ENCODE results near the gene CACNA1I.

Gene CACNA1I

GRCh38 chr22:39700565-39700964 is 130.0 kb downstream of the CACNA1I start:
- TF ChIP-seq EZH2 (IDR thresholded peaks at IDR 0.05) (no peak), FOXP2 (optimal IDR thresholded peaks at IDR 0.05; ENCODE audit: control extremely low read depth, extremely low read length, insufficient read depth) (no peak), POLR2AphosphoS5 (IDR thresholded peaks at IDR 0.05; ENCODE audit: borderline replicate concordance, low read depth, low read length) (no peak)
- 0 out of 2 replicates have a peak overlapping the region, but pooled peaks have one; percentile 28 for H3K27ac ChIP-seq
- H3K4me3 ChIP-seq, result no peak overlapping the region
- H3K9me3 ChIP-seq (ENCODE audit: low read depth, low read length), result no peaks in the 10 kb centered on the region
- no peaks in the 10 kb centered on the region for H3K36me3 ChIP-seq (ENCODE audit: insufficient read depth, low read length)
- H3K9ac ChIP-seq (ENCODE audit: insufficient read length), result no peak overlapping the region
- no peak for DNase-seq (ENCODE audit: low read depth, low spot score)

DNA sequence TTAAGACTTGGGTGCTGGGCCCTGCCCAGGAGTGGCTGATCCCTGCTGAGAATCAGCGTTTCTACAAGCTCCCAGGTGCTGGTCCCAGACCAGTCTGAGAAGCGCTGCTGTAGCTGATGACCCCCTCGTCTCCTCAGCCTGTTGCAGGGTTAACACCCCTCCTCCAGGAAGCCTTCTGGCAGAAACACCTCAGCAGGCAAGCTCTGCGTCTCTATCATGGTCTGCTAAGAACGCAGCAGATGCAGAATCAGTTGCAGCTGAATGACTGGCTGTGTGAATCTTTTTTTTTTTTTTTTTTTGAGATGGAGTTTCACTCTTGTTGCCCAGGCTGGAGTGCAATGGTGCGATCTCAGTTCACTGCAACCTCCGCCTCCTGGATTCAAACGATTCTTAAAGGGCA is 132.5 kb downstream of the CACNA1I start:
- TF ChIP-seq POLR2AphosphoS5 (IDR thresholded peaks at IDR 0.05; ENCODE audit: borderline replicate concordance, low read depth, low read length), result no peak
- TF ChIP-seq FOXP2 (optimal IDR thresholded peaks at IDR 0.05; ENCODE audit: control extremely low read depth, extremely low read length, insufficient read depth), result no peak
- no peak for TF ChIP-seq EZH2 (IDR thresholded peaks at IDR 0.05)
- H3K9me3 ChIP-seq (ENCODE audit: low read depth, low read length), result no peaks in the 10 kb centered on the region
- no peaks in the 10 kb centered on the region for H3K36me3 ChIP-seq (ENCODE audit: insufficient read depth, low read length)
- no peak overlapping the region for H3K27ac ChIP-seq
- DNase-seq (ENCODE audit: low read depth, low spot score), result no peak
- no peak overlapping the region for H3K9ac ChIP-seq (ENCODE audit: insufficient read length)
- H3K4me3 ChIP-seq, result no peak overlapping the region

- H3K4me3 ChIP-seq, result no peak overlapping the region
- TF ChIP-seq FOXP2 (optimal IDR thresholded peaks at IDR 0.05; ENCODE audit: control extremely low read depth, extremely low read length, insufficient read depth), result no peak
- TF ChIP-seq POLR2AphosphoS5 (IDR thresholded peaks at IDR 0.05; ENCODE audit: borderline replicate concordance, low read depth, low read length), result no peak
- TF ChIP-seq EZH2 (IDR thresholded peaks at IDR 0.05), result no peak
- no peak overlapping the region for H3K9ac ChIP-seq (ENCODE audit: insufficient read length)
- no peak for DNase-seq (ENCODE audit: low read depth, low spot score)
- no peak overlapping the region for H3K27ac ChIP-seq
- H3K9me3 ChIP-seq (ENCODE audit: low read depth, low read length), result no peaks in the 10 kb centered on the region
- H3K36me3 ChIP-seq (ENCODE audit: insufficient read depth, low read length), result no peaks in the 10 kb centered on the region
Observed at GRCh38 chr22:39703928-39704639, 133.5 kb downstream of the CACNA1I start.

GRCh38 chr22:39705386-39705785 is 134.8 kb downstream of the CACNA1I start:
- no peak overlapping the region for H3K4me3 ChIP-seq
- TF ChIP-seq EZH2 (IDR thresholded peaks at IDR 0.05) (no peak), FOXP2 (optimal IDR thresholded peaks at IDR 0.05; ENCODE audit: control extremely low read depth, extremely low read length, insufficient read depth) (no peak), POLR2AphosphoS5 (IDR thresholded peaks at IDR 0.05; ENCODE audit: borderline replicate concordance, low read depth, low read length) (no peak)

DNA sequence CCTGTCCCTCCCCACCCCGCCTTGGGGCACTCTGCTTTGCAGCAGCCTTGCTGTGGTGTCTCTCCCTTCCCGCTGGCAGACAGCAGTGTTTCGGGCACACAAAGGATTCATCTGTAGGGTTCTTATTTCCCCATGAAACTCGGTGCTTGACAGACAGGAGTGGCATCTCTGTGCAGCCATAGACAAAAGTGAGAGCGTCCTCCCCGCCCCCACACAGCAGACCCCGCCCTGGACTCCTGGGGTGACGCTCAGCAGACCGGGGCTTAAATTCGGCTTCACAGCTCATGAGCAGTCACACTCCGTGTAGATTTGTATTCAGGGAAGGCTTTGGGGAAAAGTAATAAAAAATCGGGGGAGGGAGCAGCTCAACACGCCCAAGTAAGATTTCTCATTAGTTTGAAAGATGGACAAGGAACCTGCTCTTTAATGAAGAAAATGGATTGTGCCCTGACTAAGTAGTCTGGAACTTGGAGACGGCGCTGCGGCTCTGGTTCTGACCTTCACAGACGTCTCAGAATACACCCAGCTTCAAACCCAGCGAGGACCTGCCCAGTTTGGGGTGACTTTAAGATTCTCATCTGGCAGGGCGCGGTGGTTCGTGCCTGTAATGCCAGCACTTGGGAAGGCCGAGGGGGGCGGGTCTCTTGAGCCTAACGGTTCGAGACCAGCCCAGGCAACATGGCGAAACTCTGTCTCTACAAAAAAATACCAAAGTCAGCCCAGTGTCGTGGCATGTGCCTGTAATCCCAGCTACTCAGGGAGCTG is 136.0 kb downstream of the CACNA1I start:
- H3K9ac ChIP-seq (ENCODE audit: insufficient read length), result no peak overlapping the region
- DNase-seq (ENCODE audit: low read depth, low spot score), result no peak
- no peak overlapping the region for H3K4me3 ChIP-seq
- H3K9me3 ChIP-seq (ENCODE audit: low read depth, low read length), result no peaks in the 10 kb centered on the region
- TF ChIP-seq EZH2 (IDR thresholded peaks at IDR 0.05) (no peak), POLR2AphosphoS5 (IDR thresholded peaks at IDR 0.05; ENCODE audit: borderline replicate concordance, low read depth, low read length) (no peak), FOXP2 (optimal IDR thresholded peaks at IDR 0.05; ENCODE audit: control extremely low read depth, extremely low read length, insufficient read depth) (no peak)
- H3K36me3 ChIP-seq (ENCODE audit: insufficient read depth, low read length), result no peaks in the 10 kb centered on the region
- peak overlapping the region; percentile 72 for H3K27ac ChIP-seq

More at GRCh38 chr22:39705386-39705785, 134.8 kb downstream of the CACNA1I start:
- Histone ChIP-seq H3K9ac (ENCODE audit: insufficient read length) (no peak overlapping the region), H3K36me3 (ENCODE audit: insufficient read depth, low read length) (no peaks in the 10 kb centered on the region), H3K27ac (no peak overlapping the region), H3K9me3 (ENCODE audit: low read depth, low read length) (no peaks in the 10 kb centered on the region)
- no peak for DNase-seq (ENCODE audit: low read depth, low spot score)

GRCh38 chr22:39707351-39707750 is 136.8 kb downstream of the CACNA1I start:
- TF ChIP-seq FOXP2 (optimal IDR thresholded peaks at IDR 0.05; ENCODE audit: control extremely low read depth, extremely low read length, insufficient read depth), result no peak
- TF ChIP-seq POLR2AphosphoS5 (IDR thresholded peaks at IDR 0.05; ENCODE audit: borderline replicate concordance, low read depth, low read length), result no peak
- no peak overlapping the region for H3K9ac ChIP-seq (ENCODE audit: insufficient read length)

GRCh38 chr22:39707816-39708215 is 137.3 kb downstream of the CACNA1I start:
- H3K4me3 ChIP-seq, result no peak overlapping the region
- DNase-seq (ENCODE audit: low read depth, low spot score), result no peak
- TF ChIP-seq FOXP2 (optimal IDR thresholded peaks at IDR 0.05; ENCODE audit: control extremely low read depth, extremely low read length, insufficient read depth) (no peak), POLR2AphosphoS5 (IDR thresholded peaks at IDR 0.05; ENCODE audit: borderline replicate concordance, low read depth, low read length) (no peak), EZH2 (IDR thresholded peaks at IDR 0.05) (no peak)
- no peaks in the 10 kb centered on the region for H3K36me3 ChIP-seq (ENCODE audit: insufficient read depth, low read length)
- H3K27ac ChIP-seq, result peak overlapping the region; percentile 72
- H3K9me3 ChIP-seq (ENCODE audit: low read depth, low read length), result no peaks in the 10 kb centered on the region
- H3K9ac ChIP-seq (ENCODE audit: insufficient read length), result no peak overlapping the region

More at GRCh38 chr22:39707351-39707750, 136.8 kb downstream of the CACNA1I start:
- no peak for DNase-seq (ENCODE audit: low read depth, low spot score)
- no peaks in the 10 kb centered on the region for H3K36me3 ChIP-seq (ENCODE audit: insufficient read depth, low read length)
- no peaks in the 10 kb centered on the region for H3K9me3 ChIP-seq (ENCODE audit: low read depth, low read length)
- no peak overlapping the region for H3K4me3 ChIP-seq
- H3K27ac ChIP-seq, result peak overlapping the region; percentile 72

GRCh38 chr22:39710380-39711150 is 140.0 kb downstream of the CACNA1I start:
- no peak overlapping the region for H3K4me3 ChIP-seq
- no peak for TF ChIP-seq FOXP2 (optimal IDR thresholded peaks at IDR 0.05; ENCODE audit: control extremely low read depth, extremely low read length, insufficient read depth)
- no peak for TF ChIP-seq POLR2AphosphoS5 (IDR thresholded peaks at IDR 0.05; ENCODE audit: borderline replicate concordance, low read depth, low read length)
- TF ChIP-seq EZH2 (IDR thresholded peaks at IDR 0.05), result no peak

More at GRCh38 chr22:39710380-39711150, 140.0 kb downstream of the CACNA1I start:
- no peak for DNase-seq (ENCODE audit: low read depth, low spot score)
- no peak overlapping the region for H3K9ac ChIP-seq (ENCODE audit: insufficient read length)
- H3K36me3 ChIP-seq (ENCODE audit: insufficient read depth, low read length), result no peaks in the 10 kb centered on the region
- no peak overlapping the region for H3K27ac ChIP-seq
- H3K9me3 ChIP-seq (ENCODE audit: low read depth, low read length), result no peaks in the 10 kb centered on the region

Data from SK-N-MC (cell line).